Activated CD4-positive, alpha-beta T cell treated with anti-CD3 and anti-CD28 coated beads for 1 hour (primary cell): Measurements from ENCODE around the gene KCND3.
"Not testable (repeated sequence)": the region's sequence is repeated elsewhere in the genome, so short reads cannot be mapped to it uniquely, and the experiment has no call there.

Experiments
- DNase-seq: peaks from one replicate; pipeline ENCODE4 v3.0.0-alpha.2; 2020

KCND3 gene

DNA sequence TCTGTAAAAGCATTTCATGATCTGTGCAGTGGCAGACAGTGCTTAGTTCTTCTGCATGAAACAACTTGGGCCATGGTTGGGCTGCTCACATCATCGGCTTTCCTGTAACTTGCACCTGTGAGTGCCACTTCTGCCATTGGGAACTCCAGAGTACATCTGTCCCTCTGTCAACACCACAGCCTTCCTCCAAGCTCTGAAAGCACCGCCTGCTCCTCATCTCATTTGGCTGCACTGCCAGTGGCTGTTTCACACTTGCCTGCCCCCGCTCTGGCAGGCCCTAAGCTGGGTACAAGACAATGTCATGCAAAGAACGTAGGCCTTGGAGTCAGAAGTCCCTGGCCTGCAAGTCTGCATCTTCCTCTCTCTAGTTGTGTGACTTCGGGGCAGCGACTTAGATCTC is 187.4 kb downstream of the KCND3 start:
- DNase-seq = no peak

DNA sequence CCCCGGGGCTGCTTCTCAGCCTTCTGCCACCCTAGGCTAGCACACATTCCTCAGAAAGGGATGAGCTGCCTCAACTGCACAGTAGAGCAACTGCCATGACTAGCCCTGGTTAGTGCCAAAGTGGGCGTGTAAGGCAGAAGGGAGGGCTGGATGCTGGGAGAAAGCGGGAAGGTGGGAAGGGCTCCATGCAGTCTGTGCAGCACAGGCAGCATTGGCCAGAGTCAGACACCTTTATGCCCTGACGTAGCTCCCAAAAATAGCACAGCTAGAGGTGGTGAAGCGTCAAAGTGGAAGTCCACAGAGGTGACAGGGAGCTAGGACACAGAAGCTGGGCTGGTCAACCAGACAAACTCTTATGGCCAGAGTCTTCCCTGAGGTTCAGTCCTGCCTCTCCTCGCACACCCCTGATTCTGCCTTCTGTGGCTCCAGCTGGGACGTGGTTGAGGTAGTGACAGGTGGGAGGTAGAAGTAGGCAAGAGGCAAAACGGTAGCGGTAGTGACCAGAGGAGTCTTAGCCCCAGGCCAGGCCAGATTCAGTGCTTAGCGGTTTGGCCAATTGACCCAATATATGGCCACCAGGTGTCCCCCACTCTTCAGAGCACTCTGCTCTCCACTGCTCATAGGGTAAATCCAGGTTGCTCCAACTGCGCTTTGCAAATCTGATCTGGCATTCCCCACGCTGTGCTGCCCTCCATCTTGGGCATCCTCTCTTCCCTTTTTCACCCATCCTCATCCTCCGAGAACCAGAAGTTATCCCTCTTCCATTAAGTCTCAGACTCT is 188.2 kb downstream of the KCND3 start:
- DNase-seq = no peak

- DNase-seq = not testable (repeated sequence)
Observed at GRCh38 chr1:111799722-111800121, 189.7 kb downstream of the KCND3 start.

DNA sequence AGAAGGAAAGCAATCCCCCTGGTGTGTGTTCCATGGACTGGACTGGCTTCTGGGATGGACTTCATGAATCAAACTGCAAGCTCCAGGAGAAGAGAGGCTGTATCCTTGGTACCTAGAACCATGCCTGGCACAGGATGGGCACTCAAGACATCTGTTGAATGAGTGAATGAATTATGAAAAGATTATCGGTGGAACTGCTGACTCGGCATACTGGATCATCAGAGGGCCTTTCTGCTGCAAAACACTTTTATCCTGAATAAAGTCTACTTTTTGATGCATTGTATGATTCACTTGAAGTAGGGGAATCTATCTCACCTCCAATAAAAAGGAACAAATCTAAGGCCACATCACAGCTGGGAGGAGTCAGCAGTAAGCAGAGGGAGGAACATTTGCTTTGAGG is 190.9 kb downstream of the KCND3 start:
- DNase-seq = no peak

DNA sequence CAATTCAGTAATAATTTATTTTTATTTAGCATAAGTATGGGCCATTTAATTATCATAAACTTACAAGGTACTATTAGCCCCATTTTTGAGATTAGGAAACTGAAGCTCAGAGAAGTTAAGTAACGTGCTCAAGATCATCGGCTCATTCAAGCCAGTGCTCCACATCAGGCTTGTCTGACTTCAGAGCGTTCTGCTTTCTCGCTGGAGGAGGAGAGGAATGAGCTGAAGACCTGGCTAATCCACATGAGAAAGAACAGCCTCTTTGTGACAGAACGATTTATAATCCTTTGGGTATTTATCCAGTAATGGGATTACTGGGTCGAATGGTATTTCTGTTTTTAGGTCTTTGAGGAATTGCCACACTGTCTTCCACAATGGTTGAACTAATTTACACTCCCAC is 194.1 kb downstream of the KCND3 start:
- DNase-seq = no peak

DNA sequence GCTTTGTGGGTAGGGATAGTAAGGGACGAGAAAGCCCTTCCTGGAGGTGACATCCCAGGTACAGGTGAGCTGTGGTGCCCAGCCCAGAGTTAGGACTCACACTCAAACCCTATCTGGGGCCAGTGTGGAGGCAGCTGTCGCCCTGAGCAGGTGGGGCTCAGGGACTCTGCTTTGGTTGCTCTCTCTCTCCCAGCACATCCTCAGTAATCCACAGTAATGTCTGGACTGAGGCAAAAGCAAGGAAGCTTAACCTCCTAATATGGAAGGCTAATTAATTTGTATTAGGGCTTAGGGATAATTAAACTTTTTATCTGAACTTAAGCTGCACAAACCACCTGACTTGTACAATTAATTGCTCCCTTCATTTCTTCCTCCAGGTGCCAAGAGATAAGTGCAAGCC is 195.5 kb downstream of the KCND3 start:
- DNase-seq = no peak

GRCh38 chr1:111792249-111792648 is 197.2 kb downstream of the KCND3 start:
- no peak for DNase-seq

DNA sequence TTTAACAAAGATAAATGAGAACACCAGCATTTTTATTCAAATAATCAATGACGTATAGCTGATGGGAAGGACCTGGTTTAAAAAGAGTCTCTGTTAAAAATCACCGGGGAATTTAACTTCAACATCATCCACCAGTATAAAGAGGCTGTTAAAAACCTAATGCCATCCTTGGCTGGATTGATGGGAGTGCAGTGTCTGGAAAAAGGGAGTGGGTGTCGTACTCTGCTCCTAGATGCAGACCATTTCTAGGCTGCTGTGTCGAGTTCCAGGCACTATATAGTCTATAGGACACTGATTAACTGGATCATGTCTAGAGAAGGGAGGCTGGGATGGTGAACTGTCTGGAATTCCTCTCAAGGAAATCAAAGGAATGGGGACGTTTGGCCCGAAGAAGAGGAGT is 197.7 kb downstream of the KCND3 start:
- no peak for DNase-seq

DNA sequence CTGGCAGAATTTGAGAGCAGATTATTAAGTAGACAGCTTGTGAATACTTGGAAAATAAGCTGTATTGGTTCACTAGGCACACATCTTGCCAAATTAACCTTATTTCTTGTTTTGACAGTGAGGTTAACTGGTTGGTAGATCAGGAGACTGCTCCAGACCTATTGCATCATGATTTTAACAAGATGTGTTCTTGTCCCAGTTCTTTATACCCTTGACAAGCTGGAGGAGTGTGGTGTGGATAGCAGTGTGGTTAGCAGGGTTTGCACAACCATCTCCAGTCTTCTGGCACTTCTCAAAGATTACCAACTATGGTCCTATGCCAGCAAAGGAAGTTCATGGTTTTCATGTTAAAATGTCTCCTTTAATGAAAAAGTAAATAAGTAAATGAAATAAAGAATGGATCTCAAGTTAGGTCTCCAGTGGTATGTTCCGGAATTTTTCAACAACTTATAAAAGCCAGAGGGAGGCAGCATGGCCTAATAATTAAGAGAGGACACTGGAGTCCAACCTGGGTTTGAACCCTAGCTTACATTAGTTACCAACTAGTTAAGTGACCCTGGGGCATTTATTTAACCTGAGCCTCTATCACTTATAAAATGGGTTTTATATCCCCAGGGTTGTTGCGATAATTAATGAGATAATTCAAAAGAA is 199.7 kb downstream of the KCND3 start:
- no peak for DNase-seq

DNA sequence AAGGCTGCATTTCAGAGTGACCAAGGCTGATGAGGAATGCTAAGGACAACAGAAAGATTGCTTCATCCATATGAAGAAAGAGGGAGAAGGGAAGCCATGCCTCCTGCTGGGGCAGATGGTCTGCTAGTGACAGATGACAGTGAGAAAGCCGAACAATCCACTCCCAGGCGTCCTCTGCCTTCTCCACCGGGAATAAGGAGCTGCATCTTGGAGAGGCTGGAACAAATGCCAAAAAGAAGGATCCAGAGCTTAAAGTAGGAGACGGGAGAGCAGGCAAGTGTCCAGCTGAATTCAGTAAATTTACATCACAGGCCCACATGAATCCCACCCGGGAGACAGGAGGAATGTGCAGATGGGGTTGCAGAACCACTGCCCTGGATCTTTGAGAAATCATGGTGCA is 200.3 kb downstream of the KCND3 start:
- no peak for DNase-seq

DNA sequence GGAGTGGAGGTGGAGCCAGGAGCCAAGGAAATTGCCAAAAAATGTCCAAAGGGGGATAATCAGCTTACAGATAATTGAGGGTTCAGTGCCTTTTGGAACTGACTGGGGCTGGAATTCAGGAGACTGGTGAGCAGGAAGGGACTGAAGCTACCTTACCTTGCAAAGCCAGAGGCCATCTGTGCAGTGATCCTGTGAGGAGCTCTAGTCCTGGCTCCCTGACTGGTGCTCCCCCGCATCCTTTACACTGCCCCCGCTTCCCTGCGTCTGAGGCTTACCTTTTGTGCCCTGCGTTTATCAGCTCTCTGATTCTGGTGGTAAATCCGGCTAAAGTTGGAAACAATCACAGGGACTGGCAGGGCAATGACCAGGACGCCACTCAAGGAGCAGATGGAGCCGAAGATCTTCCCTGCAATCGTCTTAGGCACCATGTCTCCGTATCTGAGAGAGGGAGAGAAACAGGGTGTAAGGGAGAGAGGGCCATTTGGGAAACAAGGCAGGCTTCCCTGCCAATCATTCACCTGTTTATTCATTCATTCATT is 202.7 kb downstream of the KCND3 start:
- no peak for DNase-seq

DNA sequence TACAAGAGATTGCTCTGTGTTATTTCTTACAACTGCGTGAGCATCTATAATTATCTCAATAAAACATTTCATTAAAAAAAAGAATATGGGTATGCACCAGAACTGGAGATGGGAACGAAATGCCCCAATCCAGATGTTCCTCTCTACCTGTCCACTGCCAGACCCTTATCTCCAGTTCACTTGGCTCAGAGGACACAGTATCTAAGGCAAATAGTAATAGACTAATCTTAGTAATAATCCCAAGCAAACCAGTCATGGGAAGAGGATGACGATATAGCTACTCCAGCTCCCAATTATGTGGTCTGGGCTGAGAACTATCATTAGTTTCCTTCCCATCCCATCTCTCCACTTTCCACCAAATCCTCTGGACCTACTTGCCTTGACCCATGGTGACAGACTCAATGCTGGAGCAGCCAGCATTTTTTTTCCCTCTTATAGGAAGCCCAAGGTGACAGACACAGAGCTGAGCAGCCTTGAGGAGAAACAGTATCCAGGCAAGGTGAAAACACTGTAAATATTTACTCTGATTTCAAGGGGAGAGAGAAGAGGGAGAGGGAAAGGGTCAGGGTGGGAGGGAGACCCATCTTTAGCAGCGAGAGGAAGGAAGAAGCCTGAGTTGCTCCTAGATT is 205.1 kb downstream of the KCND3 start:
- no peak for DNase-seq

GRCh38 chr1:111779546-111779945 is 209.9 kb downstream of the KCND3 start:
- DNase-seq = no peak

DNA sequence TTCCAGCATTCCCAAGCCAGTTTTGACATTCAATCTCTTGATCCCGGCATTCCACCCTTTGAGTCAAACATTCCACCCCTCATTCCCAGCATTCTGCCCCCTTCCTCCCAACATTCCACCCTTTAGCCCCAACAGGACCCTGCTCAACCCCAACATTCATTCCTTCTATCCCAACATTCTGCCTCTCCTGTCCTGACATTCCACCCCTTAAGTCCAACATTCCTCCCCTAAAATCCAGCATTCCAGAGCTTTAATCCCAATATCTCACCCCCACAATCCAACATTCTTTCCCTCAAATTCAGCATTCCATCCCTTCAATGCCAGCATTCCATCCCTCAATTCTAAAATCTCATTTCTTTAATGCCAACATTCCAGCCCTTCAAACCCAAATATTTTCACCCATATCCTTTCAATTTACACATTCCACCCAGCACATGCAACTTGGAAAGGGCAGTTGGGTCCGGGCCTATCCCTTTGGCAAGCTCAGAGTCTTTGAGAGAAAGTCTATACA is 210.9 kb downstream of the KCND3 start:
- no peak for DNase-seq

DNA sequence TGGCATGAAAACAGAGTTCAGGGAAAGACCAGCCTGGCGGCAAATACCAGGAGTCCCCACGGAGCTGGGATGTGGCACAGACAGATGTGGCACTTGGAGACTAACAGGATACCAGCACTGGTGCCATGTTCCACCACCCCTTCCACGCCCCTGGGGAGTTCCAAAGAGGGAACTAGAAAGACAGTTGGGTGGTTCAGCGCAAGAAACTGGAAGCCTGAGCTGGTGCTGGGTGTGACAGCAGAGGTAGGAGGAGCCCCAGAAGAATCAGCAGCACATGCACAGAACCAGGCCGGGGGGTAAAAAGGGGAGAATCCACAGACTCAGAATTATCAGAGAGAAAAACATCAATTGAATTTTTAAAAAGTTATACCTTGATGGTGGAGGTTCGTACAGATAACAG is 211.4 kb downstream of the KCND3 start:
- no peak for DNase-seq

DNA sequence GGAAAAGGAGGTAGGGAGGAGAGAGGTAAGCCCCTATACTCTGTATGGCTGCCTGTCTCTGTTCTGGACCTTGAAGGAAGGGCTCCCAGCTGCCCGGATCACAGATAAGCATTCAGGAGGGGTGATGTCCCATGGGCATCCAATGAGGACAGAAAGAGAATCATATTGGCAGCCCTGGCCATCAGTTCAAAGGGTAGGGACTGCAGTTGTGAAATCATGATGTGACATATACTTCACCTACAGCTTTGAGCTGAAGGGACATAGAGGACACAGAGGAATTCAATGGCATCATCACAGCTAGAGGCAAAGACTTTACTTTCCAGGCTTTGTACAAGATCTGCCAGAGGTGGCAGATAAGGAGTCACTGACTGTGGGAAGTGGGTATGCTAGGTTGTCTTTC is 212.2 kb downstream of the KCND3 start:
- DNase-seq = no peak

GRCh38 chr1:111776861-111777260 is 212.6 kb downstream of the KCND3 start:
- DNase-seq = no peak

- no peak for DNase-seq
Observed at GRCh38 chr1:111776391-111776790, 213.1 kb downstream of the KCND3 start.

GRCh38 chr1:111775966-111776365 is 213.5 kb downstream of the KCND3 start:
- no peak for DNase-seq

DNA sequence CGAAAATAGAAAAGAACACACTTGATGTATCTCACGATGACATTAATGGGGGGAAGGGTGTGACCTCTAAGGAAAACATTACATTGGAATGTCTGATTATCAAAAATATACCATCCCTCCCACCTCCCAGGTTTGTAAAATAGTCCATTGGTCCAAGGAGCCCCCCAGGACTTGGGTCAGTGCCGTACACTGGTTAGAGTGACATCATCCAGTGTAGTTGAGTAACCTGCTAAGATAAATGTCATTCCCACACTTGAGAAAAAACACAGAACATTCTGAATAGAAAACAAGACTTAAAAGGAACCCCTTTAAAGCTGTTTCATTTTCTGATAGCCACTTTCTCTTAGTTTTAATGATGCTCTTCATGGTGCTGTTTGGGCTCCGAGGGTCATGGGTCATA is 218.6 kb downstream of the KCND3 start:
- DNase-seq = no peak

- DNase-seq = no peak
Observed at GRCh38 chr1:111769517-111770146, 219.8 kb downstream of the KCND3 start.

- no peak for DNase-seq
Observed at GRCh38 chr1:111768625-111769024, 220.8 kb downstream of the KCND3 start.

- no peak for DNase-seq
Observed at GRCh38 chr1:111768023-111768422, 221.4 kb downstream of the KCND3 start.
